Mucosa of stomach (tissue), 1 donor: ENCODE measurements around the gene GNAI1.

Source experiments
- H3K27me3 ChIP-seq: one replicate; pipeline ENCODE4 v1.7.0; 2013; ENCODE audit warnings: mild to moderate bottlenecking, low read length; ENCODE audit not compliant: control insufficient read depth, insufficient read depth
- H3K36me3 ChIP-seq: one replicate; pipeline ENCODE4 v1.7.0; 2013; ENCODE audit warnings: low read length; ENCODE audit not compliant: control insufficient read depth, insufficient read depth
- H3K4me1 ChIP-seq: one replicate; pipeline ENCODE4 v1.7.0; 2013; ENCODE audit warnings: mild to moderate bottlenecking, low read length; ENCODE audit not compliant: control insufficient read depth, insufficient read depth
- H3K4me3 ChIP-seq: one replicate; pipeline ENCODE4 v1.7.0; 2013; ENCODE audit warnings: low read length
- H3K9ac ChIP-seq: one replicate; pipeline ENCODE4 v1.7.0; 2013; ENCODE audit warnings: mild to moderate bottlenecking, low read length, moderate library complexity
- H3K9me3 ChIP-seq: one replicate; pipeline ENCODE4 v1.7.0; 2013; ENCODE audit warnings: mild to moderate bottlenecking, low read length, moderate library complexity; ENCODE audit not compliant: control insufficient read depth
- donor health status: Pancreatic carcinoma.

GNAI1 gene

DNA sequence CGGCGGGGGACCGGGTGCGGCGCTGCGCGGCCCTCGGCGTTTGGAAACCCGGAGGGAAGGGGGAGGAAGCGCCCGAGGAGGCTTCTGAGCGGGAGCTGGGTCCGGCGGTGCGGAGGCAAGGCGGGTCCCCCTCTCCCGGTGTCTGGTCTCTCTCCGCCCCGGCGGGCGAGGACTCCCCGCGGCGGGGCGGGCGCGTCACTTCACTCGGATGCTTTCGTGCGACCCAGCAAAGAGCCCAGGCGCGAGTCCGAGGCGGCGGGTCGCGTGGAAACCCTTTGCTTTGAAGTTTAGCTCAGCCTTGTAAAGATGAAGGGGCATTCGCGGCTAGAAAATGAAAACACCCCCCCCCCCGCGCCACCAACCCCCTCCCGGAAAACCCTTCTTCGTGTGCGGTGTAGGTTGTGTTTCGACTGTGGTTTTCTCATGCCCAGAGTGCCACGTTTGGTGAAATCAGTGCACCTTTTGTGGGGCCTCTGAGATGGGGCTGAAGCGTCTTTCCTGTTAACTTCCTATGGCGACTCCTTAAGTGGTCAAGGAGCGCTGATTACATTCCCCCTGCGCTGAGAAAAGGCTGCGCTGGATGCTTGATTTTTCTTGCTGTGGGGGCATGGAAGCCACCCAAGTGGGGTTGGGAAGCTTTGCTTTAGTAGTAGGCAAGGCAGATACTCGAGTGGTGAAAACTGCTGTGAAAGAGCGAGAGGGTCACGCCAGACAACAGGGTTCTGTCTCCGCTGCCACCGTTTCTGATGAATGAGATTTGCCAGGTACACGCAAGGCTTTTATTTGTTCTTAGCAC lies 876 bp downstream of the GNAI1 start:
- peak overlapping the region; percentile 66 for H3K4me3 ChIP-seq
- H3K36me3 ChIP-seq: no peaks in the 10 kb centered on the region
- peaks cover 5% of the 10 kb centered on the region for H3K4me1 ChIP-seq
- H3K9ac ChIP-seq: peak overlapping the region; percentile 74
- H3K27me3 ChIP-seq: peaks cover 17% of the 10 kb centered on the region
- no peaks in the 10 kb centered on the region for H3K9me3 ChIP-seq

DNA sequence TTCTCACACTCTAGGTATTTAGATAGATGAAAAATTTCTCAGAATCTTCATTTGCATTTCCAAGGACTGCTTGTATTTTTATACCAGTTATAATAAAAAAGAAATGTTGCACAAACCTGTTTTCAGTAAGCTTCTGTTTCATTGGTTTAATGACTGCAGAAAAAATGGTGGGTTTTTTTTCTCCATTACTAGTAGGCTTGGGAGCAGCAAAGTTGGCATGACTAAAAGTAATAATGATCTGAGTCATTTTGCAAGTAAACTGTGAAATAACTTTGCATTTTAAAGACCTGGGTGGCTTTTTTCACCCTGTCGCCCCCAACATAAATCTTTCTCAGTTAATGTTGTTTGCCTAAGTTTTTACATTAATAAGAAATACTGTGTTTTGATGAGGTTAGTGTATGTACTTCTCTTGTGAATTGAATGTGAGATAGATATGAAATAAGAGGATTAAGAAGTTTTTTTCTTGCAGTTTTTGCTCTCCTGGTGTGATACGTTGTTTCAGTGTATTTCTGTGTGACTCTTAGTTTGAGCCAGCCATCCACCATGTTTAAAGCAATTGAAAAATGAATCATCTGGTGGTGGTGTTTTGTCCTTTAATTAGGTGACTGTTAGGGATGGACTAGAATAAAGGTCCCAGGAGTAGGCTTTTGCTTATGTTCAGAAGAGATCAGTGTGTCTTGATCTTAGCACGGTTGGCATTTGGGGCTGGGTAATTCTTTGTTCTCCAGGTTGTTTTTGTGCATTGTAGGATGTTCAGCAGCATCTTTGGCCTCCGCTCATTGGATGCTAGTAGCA lies 1.8 kb downstream of the GNAI1 start:
- no peak overlapping the region for H3K4me3 ChIP-seq
- H3K4me1 ChIP-seq: peaks cover 5% of the 10 kb centered on the region
- peaks cover 17% of the 10 kb centered on the region for H3K27me3 ChIP-seq
- H3K9me3 ChIP-seq: no peaks in the 10 kb centered on the region
- H3K9ac ChIP-seq: no peak overlapping the region
- no peaks in the 10 kb centered on the region for H3K36me3 ChIP-seq

DNA sequence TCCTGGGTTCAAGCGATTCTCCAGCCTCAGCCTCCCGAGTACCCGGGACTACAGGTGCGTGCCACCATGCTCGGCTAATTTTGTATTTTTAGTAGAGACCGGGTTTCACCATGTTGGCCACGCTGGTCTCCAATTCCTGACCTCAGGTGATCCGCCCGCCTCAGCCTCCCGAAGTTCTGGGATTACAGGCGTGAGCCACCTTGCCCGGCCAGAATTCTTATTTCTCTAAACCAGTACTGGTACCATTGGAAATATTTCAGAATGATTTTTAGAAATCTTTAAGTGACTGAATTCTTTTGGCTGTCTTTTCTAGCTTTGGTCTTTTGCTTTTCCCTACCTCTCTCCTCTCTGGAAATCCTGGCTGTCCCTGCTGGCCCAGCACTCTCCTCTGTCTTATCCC lies 2.8 kb downstream of the GNAI1 start:
- no peak overlapping the region for H3K4me3 ChIP-seq
- no peaks in the 10 kb centered on the region for H3K36me3 ChIP-seq
- H3K27me3 ChIP-seq: peaks cover 17% of the 10 kb centered on the region
- H3K9me3 ChIP-seq: no peaks in the 10 kb centered on the region
- no peak overlapping the region for H3K9ac ChIP-seq
- H3K4me1 ChIP-seq: peaks cover 5% of the 10 kb centered on the region

DNA sequence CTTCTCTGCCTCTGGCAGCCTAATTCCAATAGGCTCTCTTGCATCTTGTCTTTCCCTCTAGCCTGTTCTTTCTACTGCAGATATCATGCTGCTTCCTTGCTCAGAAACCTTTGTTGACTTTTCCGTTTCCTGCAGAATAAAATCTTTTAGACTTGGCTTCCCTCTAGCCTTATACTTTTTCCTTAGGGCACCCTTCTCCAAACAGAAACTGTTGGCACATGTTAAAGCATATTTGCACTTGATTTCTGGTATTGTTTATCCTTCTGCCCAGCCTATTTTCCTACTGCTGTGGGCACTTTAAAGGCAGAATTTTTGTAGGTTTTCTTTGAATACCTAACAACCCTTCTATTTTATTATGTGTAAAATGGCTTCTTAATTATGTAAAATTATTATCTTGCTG lies 4.6 kb downstream of the GNAI1 start:
- no peak overlapping the region for H3K9ac ChIP-seq
- H3K4me1 ChIP-seq: peaks cover 5% of the 10 kb centered on the region
- H3K4me3 ChIP-seq: no peak overlapping the region

DNA sequence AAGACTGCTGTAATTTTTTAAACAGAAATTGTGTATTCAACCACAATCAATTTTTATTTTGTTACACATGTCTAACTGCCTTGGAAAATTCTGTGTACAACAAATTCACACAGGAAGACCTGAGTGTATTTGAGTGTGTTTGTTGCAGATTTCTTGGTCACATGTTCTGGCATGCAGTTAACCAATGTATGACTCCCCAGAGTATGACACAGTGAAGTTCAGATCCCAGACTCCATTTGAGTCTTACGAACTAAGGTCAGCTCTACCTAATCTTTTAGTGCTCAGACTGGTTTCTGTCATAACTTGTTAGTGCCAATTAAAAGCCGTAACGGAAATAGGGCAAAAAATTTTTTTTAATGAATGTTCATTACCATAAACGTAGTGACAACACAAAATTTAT lies 5.8 kb downstream of the GNAI1 start:
- Histone ChIP-seq H3K36me3 (no peaks in the 10 kb centered on the region), H3K4me1 (peaks cover 5% of the 10 kb centered on the region), H3K9me3 (no peaks in the 10 kb centered on the region), H3K9ac (no peak overlapping the region), H3K4me3 (no peak overlapping the region), H3K27me3 (peaks cover 14% of the 10 kb centered on the region)

More for the DNA sequence above, 4.6 kb downstream of the GNAI1 start:
- peaks cover 14% of the 10 kb centered on the region for H3K27me3 ChIP-seq
- no peaks in the 10 kb centered on the region for H3K36me3 ChIP-seq
- H3K9me3 ChIP-seq: no peaks in the 10 kb centered on the region

DNA sequence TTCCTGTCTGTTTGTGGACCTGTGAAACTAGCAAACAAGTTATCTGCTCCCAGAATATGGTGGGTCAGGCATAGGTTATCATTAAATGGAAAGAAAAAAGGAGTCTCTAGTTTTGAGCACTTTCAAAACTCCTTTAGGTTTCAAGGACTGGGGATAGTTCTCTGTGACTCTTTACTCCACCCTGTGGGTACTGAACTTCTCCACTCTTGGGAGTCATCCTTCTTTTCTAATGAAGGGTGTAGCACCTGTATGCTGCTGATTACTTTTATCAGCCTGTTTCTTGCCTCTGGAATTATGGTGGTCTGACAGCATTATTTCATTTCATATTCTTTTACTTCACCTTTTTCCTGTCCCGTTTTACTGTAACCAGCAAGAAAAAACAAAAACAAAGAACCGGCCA lies 6.7 kb downstream of the GNAI1 start:
- no peaks in the 10 kb centered on the region for H3K9me3 ChIP-seq
- no peaks in the 10 kb centered on the region for H3K4me1 ChIP-seq
- no peak overlapping the region for H3K4me3 ChIP-seq
- H3K36me3 ChIP-seq: no peaks in the 10 kb centered on the region
- H3K9ac ChIP-seq: no peak overlapping the region
- peaks cover 5% of the 10 kb centered on the region for H3K27me3 ChIP-seq

DNA sequence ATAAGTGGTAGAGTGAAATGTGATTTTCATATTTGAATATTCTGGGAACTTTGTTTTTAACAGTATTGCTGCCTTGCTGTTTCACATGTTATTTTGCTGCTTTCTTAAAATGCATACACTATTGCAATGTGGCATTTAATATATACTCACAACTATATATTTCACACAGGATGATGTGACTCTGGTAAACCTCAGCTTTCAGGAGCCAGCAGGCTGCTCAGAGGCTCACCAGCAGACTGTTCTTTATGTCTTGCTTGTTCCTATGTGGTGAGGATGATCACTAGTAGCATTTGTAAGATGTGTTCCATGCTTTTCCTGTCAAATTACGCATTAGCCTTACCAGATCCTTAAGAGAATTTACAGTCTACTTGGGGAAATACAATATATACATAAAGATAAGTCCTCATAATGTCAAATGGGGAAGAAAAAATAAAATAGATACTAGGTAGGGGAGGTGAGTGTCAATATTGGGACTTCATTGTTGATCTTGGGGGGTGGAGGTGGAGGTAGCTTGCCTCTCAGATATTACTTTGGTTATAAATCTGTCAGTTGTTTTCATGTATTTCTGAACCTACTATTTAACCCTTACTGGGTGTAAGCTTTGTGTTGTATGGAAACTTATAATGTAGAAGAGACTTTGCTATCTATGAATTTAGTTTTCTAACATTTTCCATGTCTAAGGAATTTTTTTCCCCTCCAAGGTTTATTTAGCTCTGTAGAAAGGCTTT lies 8.4 kb downstream of the GNAI1 start:
- Histone ChIP-seq H3K4me1 (no peaks in the 10 kb centered on the region), H3K9ac (no peak overlapping the region), H3K9me3 (no peaks in the 10 kb centered on the region), H3K27me3 (no peaks in the 10 kb centered on the region), H3K4me3 (no peak overlapping the region), H3K36me3 (no peaks in the 10 kb centered on the region)

DNA sequence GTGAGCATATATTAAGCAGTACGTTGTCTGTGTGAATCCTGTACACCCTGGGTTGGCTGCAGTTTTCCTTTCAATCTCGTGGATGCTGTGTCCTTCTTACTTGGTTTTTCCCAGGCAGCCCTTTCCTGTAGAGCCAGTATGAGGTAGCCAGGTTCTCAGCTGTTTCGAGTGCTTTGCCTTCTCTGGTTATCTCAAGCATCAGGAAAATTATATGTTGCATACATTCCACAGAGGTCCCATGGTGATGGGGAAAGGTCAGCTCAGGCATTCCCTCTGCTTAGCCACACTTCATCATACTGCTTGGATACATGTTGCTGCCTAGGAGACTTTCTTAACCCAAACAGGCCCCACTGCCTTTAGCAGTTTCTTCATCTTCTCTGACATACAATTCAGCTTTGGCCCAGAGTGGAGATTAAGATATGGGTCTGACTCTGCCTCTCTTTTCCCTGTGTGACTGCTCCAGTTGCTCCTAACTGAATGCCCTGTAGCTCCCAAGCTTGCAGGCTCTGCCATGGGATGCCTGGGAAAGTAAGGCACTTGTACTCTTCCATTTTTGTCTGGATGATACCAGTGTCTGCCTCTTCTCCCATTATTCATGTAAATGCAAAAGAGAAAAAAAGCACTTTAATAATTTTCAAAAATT lies 11.3 kb downstream of the GNAI1 start:
- H3K4me1 ChIP-seq: no peaks in the 10 kb centered on the region
- H3K9me3 ChIP-seq: no peaks in the 10 kb centered on the region
- no peaks in the 10 kb centered on the region for H3K36me3 ChIP-seq
- no peak overlapping the region for H3K9ac ChIP-seq
- H3K4me3 ChIP-seq: no peak overlapping the region
- H3K27me3 ChIP-seq: no peaks in the 10 kb centered on the region

DNA sequence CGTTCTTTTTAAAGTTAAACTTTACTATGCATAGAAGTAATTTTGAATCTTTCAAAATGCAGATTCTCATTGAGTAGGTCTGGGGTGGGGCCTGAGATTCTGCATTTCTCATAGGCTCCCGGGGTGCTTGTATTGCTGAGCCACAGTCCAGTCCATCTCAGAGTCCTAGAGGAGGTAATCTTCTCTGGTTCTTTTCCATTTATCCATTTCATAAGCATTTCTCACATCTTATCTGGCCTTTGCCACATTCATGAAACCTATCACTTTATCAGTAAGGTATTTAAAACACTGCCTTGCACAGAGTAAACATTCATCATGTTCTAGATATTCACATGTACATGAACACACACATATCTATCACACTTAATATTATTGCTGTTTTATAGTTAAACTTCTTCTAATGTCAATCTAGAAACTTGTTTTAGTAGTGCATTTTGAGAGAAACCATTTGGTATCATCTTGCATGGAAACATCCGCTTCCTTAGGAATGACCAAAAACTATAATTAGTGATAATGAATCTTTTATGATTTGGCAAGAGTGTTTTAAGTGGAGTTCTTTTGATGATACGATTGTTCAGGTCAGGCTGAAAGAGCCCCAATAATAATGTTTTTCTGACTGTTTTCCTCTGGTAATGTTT lies 12.0 kb downstream of the GNAI1 start:
- H3K9me3 ChIP-seq: no peaks in the 10 kb centered on the region
- H3K27me3 ChIP-seq: no peaks in the 10 kb centered on the region
- H3K9ac ChIP-seq: no peak overlapping the region
- peaks cover 4% of the 10 kb centered on the region for H3K4me1 ChIP-seq
- no peaks in the 10 kb centered on the region for H3K36me3 ChIP-seq
- H3K4me3 ChIP-seq: no peak overlapping the region

DNA sequence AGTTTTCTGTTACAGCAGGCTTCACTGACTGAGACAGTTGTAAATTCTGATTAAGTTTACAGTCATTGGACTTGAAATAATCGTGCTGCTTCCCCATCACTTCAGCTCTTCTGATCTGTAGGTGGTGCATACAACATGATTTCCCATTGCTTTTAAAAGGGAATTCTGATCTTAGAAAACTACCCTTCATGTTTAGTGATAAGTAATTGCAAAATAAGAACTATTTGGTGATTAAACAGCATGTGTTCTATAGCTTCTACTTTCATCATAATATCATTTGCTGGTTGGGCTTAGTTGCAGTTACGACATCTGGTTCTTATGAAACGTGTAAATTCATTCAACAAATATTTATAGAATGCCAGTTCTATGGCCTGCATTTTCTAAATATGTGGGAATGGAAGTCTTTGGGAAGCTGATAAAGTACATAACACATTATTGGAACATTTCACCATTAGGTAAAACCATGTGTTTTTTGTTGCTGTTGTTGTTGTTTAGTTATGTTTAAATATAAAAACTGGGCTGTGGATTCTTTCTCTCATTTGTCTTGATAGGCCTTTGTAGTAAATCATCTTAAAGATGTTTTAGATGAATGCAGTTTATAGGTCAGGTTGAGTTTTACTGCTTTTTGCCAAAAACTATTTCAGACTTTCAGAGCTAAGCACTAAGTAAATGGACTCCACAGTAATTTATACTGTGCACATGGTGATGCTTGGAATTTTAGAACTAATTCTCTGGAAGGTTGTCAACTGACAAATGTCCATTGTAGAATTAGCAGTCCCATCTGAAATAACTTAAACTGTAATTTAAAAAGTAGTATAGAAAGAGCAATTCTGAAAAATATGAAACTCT lies 13.1 kb downstream of the GNAI1 start:
- peaks cover 8% of the 10 kb centered on the region for H3K4me1 ChIP-seq
- no peak overlapping the region for H3K4me3 ChIP-seq
- H3K36me3 ChIP-seq: no peaks in the 10 kb centered on the region
- no peak overlapping the region for H3K9ac ChIP-seq
- H3K9me3 ChIP-seq: no peaks in the 10 kb centered on the region
- H3K27me3 ChIP-seq: no peaks in the 10 kb centered on the region
